ENCODE measurements around the gene MCU.
A peak's percentile ranks its signal among the peaks of the same experiment; 100 is the strongest.

MCU gene

DNA sequence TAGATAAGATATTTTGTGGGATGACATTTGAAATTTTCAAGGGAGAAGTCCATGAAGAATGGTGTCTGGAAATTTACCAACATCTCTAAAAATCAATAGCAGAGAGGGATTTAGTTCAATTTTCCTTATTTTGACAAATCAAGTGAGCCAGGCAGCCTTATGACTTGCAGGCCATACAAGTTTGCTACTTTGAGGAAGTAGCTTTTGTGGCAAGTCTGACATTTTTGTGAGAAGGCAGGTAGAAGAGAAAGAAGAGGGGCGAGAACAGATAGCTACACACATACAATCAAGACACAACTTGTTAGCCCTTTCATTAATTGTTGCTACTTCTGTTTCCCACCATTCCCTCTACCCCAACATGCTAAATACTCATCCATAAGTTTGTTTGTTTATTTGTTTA is 127.1 kb downstream of the MCU start:
- DNase-seq, result peak; percentile 37
- in situ Hi-C loops (cut with MboI; ENCODE audit: low pct_unique_long_range_greater_than_20kb, low sequenced_read_pairs), result no loop called here

DNA sequence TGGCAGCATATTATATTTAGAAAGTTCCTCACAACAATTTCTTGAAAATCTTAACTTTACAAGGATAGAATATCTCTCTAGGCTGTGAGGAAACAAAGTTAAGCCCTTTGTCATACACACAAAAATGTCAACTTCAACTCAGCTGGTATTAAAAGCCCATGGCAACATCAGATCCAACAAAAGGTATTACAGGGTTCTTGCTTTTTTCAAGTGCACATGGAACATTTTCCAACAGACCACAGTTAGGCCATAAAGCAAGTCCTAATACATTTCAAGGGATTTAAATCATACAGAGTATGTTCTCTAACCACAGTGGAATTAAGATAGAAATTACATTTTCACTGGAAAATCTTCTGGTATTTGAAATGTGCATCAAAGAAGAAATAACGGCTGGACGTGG is 129.7 kb downstream of the MCU start:
- in situ Hi-C loops (cut with MboI; ENCODE audit: low pct_unique_long_range_greater_than_20kb, low sequenced_read_pairs), result no loop called here
- DNase-seq, result no peak

DNA sequence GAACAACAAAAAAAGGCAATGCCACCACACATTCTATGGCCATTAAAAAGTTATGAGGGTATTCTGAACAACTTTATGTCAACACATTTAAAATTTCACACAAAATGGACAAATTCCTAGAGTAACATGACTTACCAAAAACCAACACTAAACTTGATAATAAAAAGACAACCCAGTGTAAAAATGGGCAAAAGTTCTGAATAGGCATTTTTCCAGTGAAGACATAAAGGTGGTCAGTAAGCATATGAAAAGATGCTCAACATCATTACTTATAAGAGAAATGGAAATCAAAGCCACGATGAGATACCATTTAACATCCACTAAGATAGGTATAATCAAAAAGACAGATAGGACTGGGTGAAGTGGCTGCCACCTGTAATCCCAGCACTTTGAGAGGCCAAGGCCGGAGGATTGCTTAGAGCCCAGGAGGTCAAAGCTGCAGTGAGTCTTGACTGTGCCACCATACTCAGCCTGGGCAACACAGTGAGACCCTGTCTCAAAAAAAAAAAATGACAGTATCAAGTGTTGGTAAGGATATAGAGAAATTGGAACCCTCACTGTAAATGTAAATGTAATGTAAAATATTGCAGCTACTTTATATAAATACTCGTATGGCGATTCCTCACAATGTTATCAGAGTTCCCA is 130.5 kb downstream of the MCU start:
- DNase-seq, result no peak
- in situ Hi-C loops (cut with MboI; ENCODE audit: low pct_unique_long_range_greater_than_20kb, low sequenced_read_pairs), result no loop called here

DNA sequence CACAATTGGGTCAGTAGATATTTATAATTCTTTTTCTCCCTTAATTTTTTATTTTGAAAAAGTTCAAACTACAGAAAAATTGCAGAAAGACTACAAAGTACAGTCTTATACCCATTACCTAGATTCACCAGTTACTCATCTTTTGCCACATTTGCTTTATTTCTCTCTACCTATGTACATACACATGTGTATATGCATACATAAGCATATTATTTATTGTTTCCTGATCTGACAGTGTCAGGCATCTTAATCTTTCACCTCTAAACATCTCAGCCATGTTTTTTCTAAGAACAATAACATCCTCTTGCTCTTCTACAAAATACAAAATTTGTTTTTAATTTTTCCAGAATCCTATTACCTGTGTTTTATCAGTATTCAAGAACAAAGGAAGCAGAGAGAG is 133.2 kb downstream of the MCU start:
- in situ Hi-C loops (cut with MboI; ENCODE audit: low pct_unique_long_range_greater_than_20kb, low sequenced_read_pairs), result no loop called here
- no peak for DNase-seq

DNA sequence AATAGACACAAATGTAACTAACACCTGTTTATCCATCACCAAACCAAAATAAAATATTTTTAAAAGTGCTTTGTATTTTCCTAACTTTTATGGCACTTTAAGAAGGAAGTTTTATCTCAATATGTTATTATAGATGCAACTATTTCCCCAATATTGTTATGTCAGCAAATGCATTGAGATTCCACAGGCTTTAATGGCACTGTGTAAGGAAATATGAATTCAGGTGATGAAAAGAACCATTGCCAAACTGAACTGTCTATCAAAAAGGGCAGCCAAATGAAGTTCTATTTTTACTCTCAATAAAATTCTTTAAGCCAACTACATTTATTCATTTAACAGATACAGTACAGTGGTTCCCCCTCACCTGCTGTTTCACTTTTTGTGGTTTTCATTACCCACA is 134.4 kb downstream of the MCU start:
- in situ Hi-C loops (cut with MboI; ENCODE audit: low pct_unique_long_range_greater_than_20kb, low sequenced_read_pairs), result no loop called here
- no peak for DNase-seq

DNA sequence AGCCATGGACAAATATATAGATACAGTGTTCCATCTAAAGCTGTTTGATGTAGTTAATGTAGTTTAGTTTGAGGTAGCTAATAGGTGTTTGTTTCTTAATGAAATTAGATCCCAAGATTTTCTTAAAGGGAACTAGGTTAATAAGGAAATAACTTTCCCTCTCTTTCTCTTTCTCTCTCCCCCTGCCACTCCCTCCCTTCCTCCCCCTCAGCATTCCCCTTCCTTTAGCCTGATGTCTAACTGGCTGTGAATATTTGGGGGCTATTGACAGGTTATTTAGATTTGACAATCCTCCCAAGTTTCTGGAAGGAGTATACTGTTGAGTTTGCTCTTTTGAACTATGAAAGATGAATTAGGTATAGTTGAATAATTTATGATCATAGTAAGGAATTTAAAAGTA is 136.4 kb downstream of the MCU start:
- in situ Hi-C loops (cut with MboI; ENCODE audit: low pct_unique_long_range_greater_than_20kb, low sequenced_read_pairs), result no loop called here
- DNase-seq, result no peak

DNA sequence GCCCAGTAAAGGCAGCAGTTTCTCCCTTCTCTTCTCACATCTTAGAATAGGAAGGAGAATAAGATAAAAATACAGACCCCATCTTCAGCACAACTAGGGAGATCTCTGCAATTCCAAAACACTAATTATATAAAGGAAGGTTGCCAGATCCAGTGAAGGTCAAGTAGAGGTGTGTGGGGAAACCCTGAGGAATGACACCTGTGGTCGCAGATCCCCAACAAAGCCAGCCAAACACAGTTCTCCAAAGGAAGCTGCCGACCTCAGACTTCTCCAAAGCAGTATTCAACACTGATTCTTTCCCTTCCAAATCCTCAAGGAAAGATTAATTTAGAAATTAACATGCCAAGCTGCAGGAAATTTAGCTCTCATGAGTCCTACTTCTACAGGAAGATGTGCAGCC is 138.7 kb downstream of the MCU start:
- in situ Hi-C loops (cut with MboI; ENCODE audit: low pct_unique_long_range_greater_than_20kb, low sequenced_read_pairs), result no loop called here
- DNase-seq, result no peak

DNA sequence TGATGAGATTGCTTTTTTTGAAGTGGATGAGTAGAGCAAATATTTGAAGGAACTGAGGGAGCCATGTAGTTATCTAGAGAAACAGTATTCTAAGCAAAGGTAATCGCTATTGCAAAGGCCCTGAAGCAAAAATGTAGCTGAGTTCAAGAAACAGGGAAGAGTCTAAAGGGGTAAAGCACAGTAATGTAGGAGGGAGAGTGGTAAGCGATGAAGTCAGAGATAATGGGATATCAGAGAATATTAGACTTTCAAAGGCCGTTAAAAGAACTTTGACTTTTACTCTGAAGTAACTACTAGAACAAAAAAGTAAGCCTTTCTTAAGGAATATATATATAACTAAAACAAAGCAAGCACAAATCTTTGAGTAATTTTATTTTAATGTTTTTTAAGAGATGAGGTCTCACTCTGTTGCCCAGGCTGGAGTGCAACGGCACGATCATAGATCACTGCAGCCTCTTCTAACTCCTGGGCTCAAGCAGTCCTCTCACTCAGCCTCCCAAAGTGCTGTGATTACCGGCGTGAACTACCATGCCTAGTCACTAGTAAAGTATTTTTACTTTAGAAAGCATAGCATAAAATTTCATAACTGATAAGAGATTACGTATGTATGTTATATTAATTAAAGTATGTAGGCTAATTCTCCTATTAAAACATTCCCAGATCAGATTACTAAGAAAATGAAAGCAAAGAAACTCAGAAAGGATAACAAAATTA is 139.9 kb downstream of the MCU start:
- in situ Hi-C loops (cut with MboI; ENCODE audit: low pct_unique_long_range_greater_than_20kb, low sequenced_read_pairs), result no loop called here
- no peak for DNase-seq

DNA sequence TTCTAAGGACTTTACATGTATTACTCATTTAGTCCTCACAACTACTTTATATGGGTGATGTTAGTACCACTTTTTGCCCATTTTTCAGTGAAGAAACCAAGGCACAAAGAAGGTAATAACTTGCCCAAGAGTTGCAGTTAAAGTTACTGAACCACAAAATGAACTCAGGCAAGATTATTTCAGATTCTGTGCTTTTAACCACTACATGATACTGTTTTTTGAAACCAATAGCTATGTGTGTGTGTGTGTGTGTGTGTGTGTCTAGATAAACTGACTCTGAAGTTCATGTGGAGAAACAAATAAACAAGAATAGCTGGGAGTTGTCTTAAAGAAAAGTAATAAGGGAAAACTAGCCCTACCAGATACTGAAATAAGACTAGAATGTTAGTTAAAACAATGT is 140.8 kb downstream of the MCU start:
- in situ Hi-C loops (cut with MboI; ENCODE audit: low pct_unique_long_range_greater_than_20kb, low sequenced_read_pairs), result no loop called here
- DNase-seq, result no peak

DNA sequence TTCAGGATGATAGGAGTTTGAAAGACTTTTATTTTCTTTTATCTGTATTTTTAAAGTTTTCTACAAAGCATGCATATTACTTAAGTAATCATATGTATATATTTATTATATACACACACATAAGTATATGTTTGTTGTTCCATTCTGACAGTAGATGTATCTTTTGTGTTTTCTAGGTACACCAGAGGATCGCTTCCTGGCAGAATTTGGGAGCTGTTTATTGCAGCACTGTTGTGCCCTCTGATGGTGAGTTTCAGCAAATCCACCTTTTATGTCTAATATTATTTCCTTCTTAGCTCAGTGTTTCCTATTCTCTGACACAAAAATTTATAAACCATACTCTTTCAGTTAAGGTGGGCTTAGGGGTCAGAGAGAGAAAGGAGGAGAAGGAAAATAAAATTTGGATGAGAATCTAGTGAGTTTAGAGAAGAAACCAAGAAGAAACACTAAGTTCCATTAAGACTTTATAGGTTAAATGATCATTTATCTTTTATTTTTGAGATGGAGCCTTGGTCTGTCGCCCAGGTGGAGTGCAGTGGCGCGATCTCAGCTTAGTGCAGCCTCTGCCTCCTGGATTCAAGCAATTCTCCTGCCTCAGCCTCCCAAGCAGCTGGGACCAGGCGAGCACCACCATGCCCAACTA is 142.4 kb downstream of the MCU start:
- DNase-seq, result peak; percentile 70
- in situ Hi-C loops (cut with MboI; ENCODE audit: low pct_unique_long_range_greater_than_20kb, low sequenced_read_pairs), result no loop called here

DNA sequence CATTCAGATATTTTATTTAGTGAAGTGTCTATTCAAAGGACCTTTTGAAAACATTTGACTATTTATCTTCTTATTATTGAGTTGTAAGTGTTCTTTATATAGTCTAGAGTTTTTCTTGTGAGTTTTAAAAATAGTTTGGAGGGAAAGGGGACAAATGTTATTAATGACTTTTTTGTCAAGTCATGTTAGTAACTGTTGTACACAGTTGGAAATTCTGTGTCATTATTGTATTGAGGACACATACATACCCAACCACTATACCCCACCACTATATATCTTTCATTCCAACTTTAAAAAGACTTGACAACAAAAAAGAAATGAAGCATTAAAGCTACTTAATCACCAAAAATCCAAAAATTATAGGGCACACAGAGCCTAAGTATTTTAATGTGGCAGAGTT is 148.4 kb downstream of the MCU start:
- DNase-seq, result no peak
- in situ Hi-C loops (cut with MboI; ENCODE audit: low pct_unique_long_range_greater_than_20kb, low sequenced_read_pairs), result no loop called here

DNA sequence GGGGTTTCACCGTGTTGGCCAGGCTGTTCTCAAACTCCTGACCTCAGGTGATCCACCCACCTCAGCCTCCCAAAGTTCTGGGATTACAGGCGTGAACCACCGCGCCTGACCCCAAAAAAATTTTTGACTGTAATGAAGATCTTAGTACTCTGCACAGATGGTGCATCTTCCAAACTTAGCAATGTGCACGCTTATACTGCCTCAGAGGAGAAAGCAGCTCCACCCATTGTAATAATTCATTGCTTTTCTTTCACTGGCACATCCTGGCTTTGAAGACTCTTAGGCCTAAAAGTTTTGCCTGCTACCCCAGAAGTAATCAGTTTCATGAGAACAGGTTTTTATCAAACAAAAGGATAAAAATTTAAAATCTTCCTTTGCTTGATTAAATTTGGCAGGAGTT is 149.5 kb downstream of the MCU start:
- no peak for DNase-seq
- in situ Hi-C loops (cut with MboI; ENCODE audit: low pct_unique_long_range_greater_than_20kb, low sequenced_read_pairs), result no loop called here

DNA sequence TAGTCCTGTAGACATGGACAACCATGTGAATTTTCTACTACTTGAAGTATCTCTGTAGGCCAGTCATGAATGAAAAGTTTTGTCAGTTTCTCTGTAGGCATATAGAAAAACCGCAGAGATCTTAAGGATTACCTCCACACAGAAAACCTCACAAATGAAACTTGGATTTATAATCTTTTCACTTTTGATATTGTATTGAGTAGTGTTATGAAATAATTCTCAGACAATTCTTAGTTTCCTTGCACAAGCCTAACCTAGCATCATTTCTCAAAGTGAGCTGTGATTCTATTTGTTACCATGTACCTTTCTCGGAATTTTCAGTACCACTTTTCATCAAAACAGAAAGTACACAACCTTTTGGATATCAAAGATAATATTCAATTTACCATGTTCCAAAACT is 150.2 kb downstream of the MCU start:
- in situ Hi-C loops (cut with MboI; ENCODE audit: low pct_unique_long_range_greater_than_20kb, low sequenced_read_pairs), result no loop called here
- DNase-seq, result no peak

DNA sequence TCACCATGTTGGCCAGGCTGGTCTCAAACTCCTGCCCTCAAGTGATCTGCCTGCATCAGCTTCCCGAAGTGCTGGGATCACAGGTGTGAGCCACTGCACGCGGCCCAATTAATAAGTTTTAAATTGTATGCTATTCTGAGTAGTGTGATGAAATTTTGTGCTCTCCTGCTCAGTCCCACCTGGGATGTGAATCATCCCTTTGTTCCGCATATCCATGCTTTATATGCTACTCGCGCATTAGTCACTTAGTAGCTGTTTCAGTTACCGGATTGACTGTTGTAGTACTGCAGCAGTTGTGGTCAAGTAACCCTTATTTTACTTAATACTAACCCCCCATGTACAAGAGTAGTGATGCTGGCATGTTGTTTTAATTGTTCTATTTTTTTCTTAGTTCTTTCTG is 154.3 kb downstream of the MCU start:
- DNase-seq, result no peak
- in situ Hi-C loops (cut with MboI; ENCODE audit: low pct_unique_long_range_greater_than_20kb, low sequenced_read_pairs), result no loop called here

DNA sequence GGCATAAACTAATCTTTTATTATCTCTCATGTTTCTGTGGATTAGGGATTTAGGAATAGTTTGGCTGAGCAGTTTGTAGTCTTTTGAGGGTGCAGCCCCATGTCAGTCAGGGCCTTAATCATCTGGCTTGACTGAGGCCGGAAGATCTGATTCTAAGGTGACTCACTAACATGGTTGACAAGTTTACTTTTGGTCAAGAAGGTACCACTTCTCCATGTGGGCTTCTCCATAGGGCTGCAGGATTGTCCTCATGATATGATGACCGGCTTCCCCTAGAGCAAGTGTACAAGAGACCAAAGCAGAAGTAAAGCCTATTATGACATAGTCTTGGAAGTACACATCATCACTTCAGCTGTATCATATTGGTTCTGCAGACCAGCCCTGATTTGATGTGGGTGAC is 155.7 kb downstream of the MCU start:
- DNase-seq, result no peak
- in situ Hi-C loops (cut with MboI; ENCODE audit: low pct_unique_long_range_greater_than_20kb, low sequenced_read_pairs), result no loop called here

DNA sequence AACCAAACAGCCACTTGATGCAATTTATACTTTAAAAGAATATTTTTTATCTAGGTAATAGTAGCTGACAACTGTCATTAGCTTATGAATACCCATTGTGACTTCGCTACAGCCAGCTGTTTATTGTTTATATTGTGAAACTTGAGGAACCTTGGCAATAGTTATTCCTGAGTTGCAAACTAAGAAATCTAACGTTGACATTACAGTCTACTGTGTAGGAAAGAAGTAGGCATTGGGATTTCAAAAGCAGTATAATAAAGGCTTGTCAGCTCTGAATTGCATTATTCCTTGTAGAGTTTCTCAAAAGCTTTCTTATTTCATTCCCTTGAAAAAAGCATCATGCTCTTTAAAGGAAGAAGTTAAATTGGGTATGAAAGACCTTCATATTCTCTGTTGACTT is 158.9 kb downstream of the MCU start:
- DNase-seq, result no peak
- in situ Hi-C loops (cut with MboI; ENCODE audit: low pct_unique_long_range_greater_than_20kb, low sequenced_read_pairs), result loop anchor here (25.0 kb wide), 1 partner anchor 489 kb away; the partner anchor contains the start of gene DNAJB12

DNA sequence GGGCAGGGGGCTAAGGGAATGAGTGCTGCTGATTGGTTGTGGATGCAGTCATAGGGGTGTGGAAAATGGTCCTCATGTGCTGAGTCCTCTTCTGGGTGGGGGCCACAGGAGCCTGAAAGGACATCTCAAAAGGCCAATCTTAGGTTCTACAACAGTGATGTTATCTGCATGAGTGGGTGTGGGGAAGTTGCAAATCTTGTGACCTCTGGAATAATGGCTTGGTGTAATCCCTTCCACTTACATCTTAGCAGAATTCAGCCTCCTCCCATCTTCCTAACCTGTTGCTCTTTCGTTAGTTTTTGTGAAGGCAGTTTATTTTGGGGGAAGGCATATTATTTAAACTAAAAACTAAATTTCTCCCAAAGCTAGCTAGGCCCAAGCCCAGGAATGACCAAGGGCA is 159.6 kb downstream of the MCU start:
- no peak for DNase-seq
- in situ Hi-C loops (cut with MboI; ENCODE audit: low pct_unique_long_range_greater_than_20kb, low sequenced_read_pairs), result loop anchor here (25.0 kb wide), 1 partner anchor 489 kb away; the partner anchor contains the start of gene DNAJB12

DNA sequence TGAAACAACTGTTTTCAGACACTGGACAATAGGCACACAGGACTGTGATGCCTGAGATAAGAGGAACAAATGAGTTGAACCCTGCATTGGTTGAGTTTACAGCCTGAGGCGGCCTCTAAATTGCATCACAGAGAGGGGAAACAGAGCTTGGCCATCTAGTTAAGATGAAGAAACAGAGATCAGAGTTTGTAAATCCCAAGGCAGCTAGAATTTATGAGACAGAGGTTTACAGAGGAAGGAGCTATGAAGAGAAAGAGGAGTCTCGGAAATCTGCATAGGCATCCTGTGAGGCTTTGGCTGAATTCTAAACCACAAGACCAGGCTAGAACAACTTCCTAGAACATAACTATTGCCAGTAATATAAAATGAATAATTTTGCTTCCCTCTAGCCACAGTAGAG is 160.6 kb downstream of the MCU start:
- in situ Hi-C loops (cut with MboI; ENCODE audit: low pct_unique_long_range_greater_than_20kb, low sequenced_read_pairs), result loop anchor here (25.0 kb wide), 1 partner anchor 490 kb away; the partner anchor contains the start of gene DNAJB12
- DNase-seq, result no peak

DNA sequence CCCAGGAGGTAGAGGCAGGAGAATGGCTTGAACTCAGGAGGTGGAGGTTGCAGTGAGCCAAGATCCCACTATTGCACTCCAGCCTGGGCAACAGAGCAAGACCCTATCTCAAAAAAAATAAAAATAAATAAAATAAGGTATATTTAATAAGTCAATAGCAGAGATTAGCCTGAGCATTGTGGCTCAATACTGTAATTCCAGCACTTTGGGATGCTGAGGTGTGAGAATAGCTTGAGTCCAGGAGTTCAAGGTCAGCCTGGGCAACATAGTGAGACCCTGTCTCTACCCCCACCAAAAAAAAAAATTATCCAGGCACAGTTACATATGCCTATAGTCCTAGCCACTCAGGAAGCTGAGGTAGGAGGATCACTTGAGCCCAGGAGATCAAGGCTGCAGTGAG is 163.2 kb downstream of the MCU start:
- in situ Hi-C loops (cut with MboI; ENCODE audit: low pct_unique_long_range_greater_than_20kb, low sequenced_read_pairs), result loop anchor here (25.0 kb wide), 1 partner anchor 493 kb away; the partner anchor contains the start of gene DNAJB12
- no peak for DNase-seq

DNA sequence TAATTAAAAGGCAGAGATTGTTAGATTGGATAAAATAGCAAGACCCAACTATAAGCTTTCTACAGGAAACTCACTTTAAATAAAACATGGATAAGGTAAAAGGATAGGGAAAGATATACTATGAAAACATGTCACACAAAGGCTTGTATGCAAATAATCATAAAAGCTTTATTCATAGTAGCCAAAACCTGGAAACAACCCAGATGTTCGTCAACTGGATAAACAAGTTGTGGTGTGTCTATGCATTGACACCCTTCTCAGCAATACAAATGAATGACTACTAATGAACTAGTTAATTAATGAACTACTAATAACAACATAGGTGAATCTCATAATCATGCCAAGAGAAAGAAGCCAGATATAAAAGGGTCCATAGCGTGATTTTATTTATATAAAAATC is 163.8 kb downstream of the MCU start:
- DNase-seq, result no peak
- in situ Hi-C loops (cut with MboI; ENCODE audit: low pct_unique_long_range_greater_than_20kb, low sequenced_read_pairs), result loop anchor here (25.0 kb wide), 1 partner anchor 493 kb away; the partner anchor contains the start of gene DNAJB12
